ENCODE measurements around the gene SETX. TPM values are rescaled to one million over a fixed set of nuclear protein-coding genes. Genes with fewer than 3 reads are reported as not detected.
A peak's percentile ranks its signal among the peaks of the same experiment; 100 is the strongest.

Gene SETX
- total and polyA plus RNA-seq, 2 of the 13 experiments (the other 11 are each of a cell fraction or from before 2014, with no cell fraction given), result 13.2 to 39.0 TPM

DNA sequence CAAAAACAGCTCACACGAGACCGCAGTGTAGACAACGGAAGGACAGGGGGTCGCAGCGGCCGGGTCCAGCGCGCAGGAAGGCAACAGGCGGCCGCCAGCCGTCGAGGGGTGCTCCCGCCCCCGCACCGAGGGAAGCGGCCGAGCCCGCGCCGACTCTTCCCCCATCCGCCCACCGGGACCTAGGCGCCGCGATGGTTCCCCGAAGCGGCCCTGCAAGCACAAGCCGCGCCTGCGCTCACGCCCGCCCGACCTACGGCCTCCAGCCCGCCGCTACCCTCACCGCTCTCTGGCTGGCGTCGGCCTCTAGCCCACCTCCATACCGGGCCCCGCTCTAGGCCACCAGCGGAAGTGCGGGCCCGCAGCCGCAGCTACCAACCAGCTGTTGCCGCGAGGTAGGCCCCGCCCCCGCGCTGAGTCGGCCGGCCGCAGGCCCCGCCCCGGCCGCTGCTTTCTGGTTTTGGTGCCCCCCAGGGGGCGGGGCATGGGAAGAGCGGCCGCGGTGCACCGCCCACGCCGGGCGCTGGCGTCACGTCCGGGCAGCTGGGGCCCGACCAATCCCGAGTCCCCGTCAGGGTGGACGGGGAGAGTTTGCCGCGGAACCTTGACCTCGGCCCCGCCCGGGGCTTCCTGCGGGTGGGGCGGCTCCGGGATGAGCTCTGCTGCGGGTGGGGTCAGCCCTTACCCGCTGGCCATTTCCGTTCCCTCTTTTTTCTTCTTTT lies at the start of gene SETX (continued):
- TF ChIP-seq, protein P1, sequence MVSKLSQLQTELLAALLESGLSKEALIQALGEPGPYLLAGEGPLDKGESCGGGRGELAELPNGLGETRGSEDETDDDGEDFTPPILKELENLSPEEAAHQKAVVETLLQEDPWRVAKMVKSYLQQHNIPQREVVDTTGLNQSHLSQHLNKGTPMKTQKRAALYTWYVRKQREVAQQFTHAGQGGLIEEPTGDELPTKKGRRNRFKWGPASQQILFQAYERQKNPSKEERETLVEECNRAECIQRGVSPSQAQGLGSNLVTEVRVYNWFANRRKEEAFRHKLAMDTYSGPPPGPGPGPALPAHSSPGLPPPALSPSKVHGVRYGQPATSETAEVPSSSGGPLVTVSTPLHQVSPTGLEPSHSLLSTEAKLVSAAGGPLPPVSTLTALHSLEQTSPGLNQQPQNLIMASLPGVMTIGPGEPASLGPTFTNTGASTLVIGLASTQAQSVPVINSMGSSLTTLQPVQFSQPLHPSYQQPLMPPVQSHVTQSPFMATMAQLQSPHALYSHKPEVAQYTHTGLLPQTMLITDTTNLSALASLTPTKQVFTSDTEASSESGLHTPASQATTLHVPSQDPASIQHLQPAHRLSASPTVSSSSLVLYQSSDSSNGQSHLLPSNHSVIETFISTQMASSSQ (IDR thresholded peaks at IDR 0.05; ENCODE audit: low read depth), result no peak
- TF ChIP-seq, protein P1 (CRISPR knock-in tag; IDR thresholded peaks at IDR 0.05; ENCODE audit: borderline replicate concordance), result peak; percentile 26; the same call in 1 of the 2 replicates
- TF ChIP-seq TOE1 (CRISPR knock-in tag; IDR thresholded peaks at IDR 0.05) (no peak), SRSF9 (IDR thresholded peaks at IDR 0.05; ENCODE audit: borderline replicate concordance, insufficient read depth, low read depth, low read length, poor library complexity, severe bottlenecking) (no peak), ZNF44 (CRISPR knock-in tag; IDR thresholded peaks at IDR 0.05) (no peak), PRPF4 (IDR thresholded peaks at IDR 0.05; ENCODE audit: low read depth, low read length, poor library complexity, severe bottlenecking) (no peak), PHF5A (CRISPR knock-in tag; IDR thresholded peaks at IDR 0.05; ENCODE audit: low read depth, unreplicated experiment) (no peak), MIXL1 (CRISPR knock-in tag; IDR thresholded peaks at IDR 0.05) (no peak), ZNF260 (CRISPR knock-in tag; IDR thresholded peaks at IDR 0.05; ENCODE audit: borderline replicate concordance, low read depth) (no peak), XBP1 (CRISPR knock-in tag; IDR thresholded peaks at IDR 0.05) (no peak), PHB2 (IDR thresholded peaks at IDR 0.05; ENCODE audit: partially characterized antibody) (no peak), NFYB (CRISPR knock-in tag; IDR thresholded peaks at IDR 0.05) (peak; percentile 84), ZFY (CRISPR knock-in tag; IDR thresholded peaks at IDR 0.05) (peak; percentile 97), ZBTB7B (CRISPR knock-in tag; IDR thresholded peaks at IDR 0.05) (peak; percentile 66), TGIF2 (CRISPR knock-in tag; IDR thresholded peaks at IDR 0.05) (no peak), ARID5B (CRISPR knock-in tag; IDR thresholded peaks at IDR 0.05) (no peak; the same call in 1 of the 2 replicates), GLI4 (CRISPR knock-in tag; IDR thresholded peaks at IDR 0.05; ENCODE audit: borderline replicate concordance) (no peak), GZF1 (CRISPR knock-in tag; IDR thresholded peaks at IDR 0.05) (no peak), ZNF430 (CRISPR knock-in tag; IDR thresholded peaks at IDR 0.05) (peak; percentile 44; the same call in 1 of the 2 replicates)
- TF ChIP-seq, protein P2, sequence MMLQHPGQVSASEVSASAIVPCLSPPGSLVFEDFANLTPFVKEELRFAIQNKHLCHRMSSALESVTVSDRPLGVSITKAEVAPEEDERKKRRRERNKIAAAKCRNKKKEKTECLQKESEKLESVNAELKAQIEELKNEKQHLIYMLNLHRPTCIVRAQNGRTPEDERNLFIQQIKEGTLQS (CRISPR knock-in tag; IDR thresholded peaks at IDR 0.05), result no peak
- TF ChIP-seq, protein P3, sequence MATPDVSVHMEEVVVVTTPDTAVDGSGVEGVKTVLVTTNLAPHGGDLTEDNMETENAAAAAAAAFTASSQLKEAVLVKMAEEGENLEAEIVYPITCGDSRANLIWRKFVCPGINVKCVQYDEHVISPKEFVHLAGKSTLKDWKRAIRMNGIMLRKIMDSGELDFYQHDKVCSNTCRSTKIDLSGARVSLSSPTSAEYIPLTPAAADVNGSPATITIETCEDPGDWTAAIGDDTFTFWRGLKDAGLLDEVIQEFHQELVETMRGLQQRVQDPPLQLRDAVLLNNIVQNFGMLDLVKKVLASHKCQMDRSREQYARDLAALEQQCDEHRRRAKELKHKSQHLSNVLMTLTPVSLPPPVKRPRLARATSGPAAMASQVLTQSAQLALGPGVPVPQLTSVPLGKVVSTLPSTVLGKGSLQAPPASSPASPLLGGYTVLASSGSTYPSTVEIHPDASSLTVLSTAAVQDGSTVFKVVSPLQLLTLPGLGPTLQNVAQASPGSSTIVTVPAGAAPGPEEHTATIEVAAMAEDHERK (CRISPR knock-in tag; IDR thresholded peaks at IDR 0.05; ENCODE audit: low read depth), result no peak
